Measurements from ENCODE around the gene RNF112.

RNF112 gene

GRCh38 chr17:19369846-19370492 is 41.1 kb upstream of the RNF112 start:
- Mint-ChIP-seq H3K27me3 (peaks cover 0 to 7% of the 10 kb centered on the region in 2 donors), H3K9me3 (no peaks in the 10 kb centered on the region), H3K4me3 (peak overlapping the region; percentile 57 to 65), H3K27ac (peak overlapping the region; percentile 86), H3K4me1 (peaks cover 31 to 49% of the 10 kb centered on the region in 2 donors), H3K36me3 (peaks cover 0 to 3% of the 10 kb centered on the region in 2 donors)
- ATAC-seq (replicated peaks) (peak in 1 of 2 donors; percentile 47), DNase-seq (no peak)

- H3K27me3 Mint-ChIP-seq = peaks cover 0 to 6% of the 10 kb centered on the region in 2 donors
- peaks cover 0 to 3% of the 10 kb centered on the region in 2 donors for H3K36me3 Mint-ChIP-seq
- ATAC-seq (replicated peaks) (peak; percentile 79 to 80), DNase-seq (peak; percentile 42)
- H3K9me3 Mint-ChIP-seq = no peaks in the 10 kb centered on the region
- peaks cover 31 to 49% of the 10 kb centered on the region in 2 donors for H3K4me1 Mint-ChIP-seq
- peak overlapping the region in 1 of 2 donors; percentile 65 for H3K4me3 Mint-ChIP-seq
- peak overlapping the region; percentile 86 for H3K27ac Mint-ChIP-seq
Observed at GRCh38 chr17:19370493-19370960, 40.5 kb upstream of the RNF112 start.

GRCh38 chr17:19371259-19372010 is 39.6 kb upstream of the RNF112 start:
- Mint-ChIP-seq H3K9me3 (no peaks in the 10 kb centered on the region), H3K36me3 (peaks cover 0 to 3% of the 10 kb centered on the region in 2 donors), H3K4me1 (peaks cover 31 to 49% of the 10 kb centered on the region in 2 donors), H3K4me3 (no peak overlapping the region), H3K27me3 (no peaks in the 10 kb centered on the region), H3K27ac (no peak overlapping the region)
- peak; percentile 31 to 48 for ATAC-seq (replicated peaks)
- DNase-seq = no peak

GRCh38 chr17:19372011-19372370 is 39.0 kb upstream of the RNF112 start:
- no peaks in the 10 kb centered on the region for H3K9me3 Mint-ChIP-seq
- no peak overlapping the region for H3K4me3 Mint-ChIP-seq
- DNase-seq = no peak
- H3K4me1 Mint-ChIP-seq = peaks cover 34 to 52% of the 10 kb centered on the region in 2 donors
- peaks cover 0 to 3% of the 10 kb centered on the region in 2 donors for H3K36me3 Mint-ChIP-seq
- no peak overlapping the region for H3K27ac Mint-ChIP-seq
- ATAC-seq (replicated peaks) = no peak
- H3K27me3 Mint-ChIP-seq = no peaks in the 10 kb centered on the region

GRCh38 chr17:19372439-19372838 is 38.6 kb upstream of the RNF112 start:
- Mint-ChIP-seq H3K27ac (no peak overlapping the region), H3K4me3 (no peak overlapping the region), H3K36me3 (peaks cover 0 to 3% of the 10 kb centered on the region in 2 donors), H3K9me3 (no peaks in the 10 kb centered on the region), H3K27me3 (no peaks in the 10 kb centered on the region), H3K4me1 (peaks cover 35 to 55% of the 10 kb centered on the region in 2 donors)
- DNase-seq (no peak), ATAC-seq (replicated peaks) (no peak)

GRCh38 chr17:19372866-19373504 is 38.0 kb upstream of the RNF112 start:
- Mint-ChIP-seq H3K4me1 (peaks cover 35 to 55% of the 10 kb centered on the region in 2 donors), H3K9me3 (no peaks in the 10 kb centered on the region), H3K36me3 (peaks cover 0 to 3% of the 10 kb centered on the region in 2 donors), H3K27me3 (no peaks in the 10 kb centered on the region), H3K4me3 (no peak overlapping the region), H3K27ac (no peak overlapping the region)
- DNase-seq (no peak), ATAC-seq (replicated peaks) (no peak)

- Mint-ChIP-seq H3K36me3 (peaks cover 0 to 3% of the 10 kb centered on the region in 2 donors), H3K4me1 (peaks cover 33 to 54% of the 10 kb centered on the region in 2 donors), H3K9me3 (no peaks in the 10 kb centered on the region), H3K27me3 (no peaks in the 10 kb centered on the region), H3K4me3 (no peak overlapping the region), H3K27ac (no peak overlapping the region)
- no peak for ATAC-seq (replicated peaks)
- no peak for DNase-seq
Observed at GRCh38 chr17:19374136-19374535, 36.9 kb upstream of the RNF112 start.

- Mint-ChIP-seq H3K27ac (no peak overlapping the region), H3K4me3 (peak overlapping the region; percentile 19 to 25), H3K36me3 (peaks cover 3 to 7% of the 10 kb centered on the region in 2 donors), H3K4me1 (peaks cover 28 to 48% of the 10 kb centered on the region in 2 donors), H3K27me3 (no peaks in the 10 kb centered on the region), H3K9me3 (no peaks in the 10 kb centered on the region)
- DNase-seq (no peak), ATAC-seq (replicated peaks) (no peak)
Observed at GRCh38 chr17:19375732-19376131, 35.3 kb upstream of the RNF112 start.

- Mint-ChIP-seq H3K4me3 (peak overlapping the region; percentile 98 to 100), H3K4me1 (peaks cover 18 to 37% of the 10 kb centered on the region in 2 donors), H3K36me3 (peaks cover 12 to 16% of the 10 kb centered on the region in 2 donors), H3K27me3 (no peaks in the 10 kb centered on the region), H3K9me3 (no peaks in the 10 kb centered on the region), H3K27ac (peak overlapping the region; percentile 99)
- ATAC-seq (replicated peaks) = no peak
- no peak for DNase-seq
Observed at GRCh38 chr17:19376811-19377210, 34.2 kb upstream of the RNF112 start.

- H3K4me3 Mint-ChIP-seq = peak overlapping the region; percentile 98 to 100
- DNase-seq = peak; percentile 99
- H3K27ac Mint-ChIP-seq = peak overlapping the region; percentile 99
- peak; percentile 94 to 97 for ATAC-seq (replicated peaks)
- H3K4me1 Mint-ChIP-seq = peaks cover 11 to 29% of the 10 kb centered on the region in 2 donors
- peaks cover 17 to 21% of the 10 kb centered on the region in 2 donors for H3K36me3 Mint-ChIP-seq
- H3K9me3 Mint-ChIP-seq = no peaks in the 10 kb centered on the region
- no peaks in the 10 kb centered on the region for H3K27me3 Mint-ChIP-seq
Observed at GRCh38 chr17:19377602-19378415, 33.2 kb upstream of the RNF112 start.

GRCh38 chr17:19378416-19379360 is 32.3 kb upstream of the RNF112 start, which contains the start of gene MAPK7:
MAPK7 (plus strand) TSS chr17:19378498; CDS start chr17:19378901, 403 bp downstream.
- H3K27me3 Mint-ChIP-seq = no peaks in the 10 kb centered on the region
- peaks cover 11 to 23% of the 10 kb centered on the region in 2 donors for H3K4me1 Mint-ChIP-seq
- ATAC-seq (replicated peaks) (peak; percentile 16 to 26), DNase-seq (no peak)
- H3K27ac Mint-ChIP-seq = peak within 1 kb of the TSS; percentile 99
- H3K4me3 Mint-ChIP-seq = peak within 1 kb of the TSS; percentile 98 to 100
- H3K36me3 Mint-ChIP-seq = peaks cover 21 to 29% of the 10 kb centered on the region in 2 donors
- H3K9me3 Mint-ChIP-seq = no peaks in the 10 kb centered on the region

GRCh38 chr17:19379361-19380065 is 31.5 kb upstream of the RNF112 start:
- Mint-ChIP-seq H3K36me3 (peaks cover 28 to 34% of the 10 kb centered on the region in 2 donors), H3K9me3 (no peaks in the 10 kb centered on the region), H3K4me3 (peak overlapping the region; percentile 98 to 100), H3K27me3 (no peaks in the 10 kb centered on the region), H3K4me1 (peaks cover 15 to 24% of the 10 kb centered on the region in 2 donors), H3K27ac (no peak overlapping the region)
- DNase-seq = no peak
- no peak for ATAC-seq (replicated peaks)
